ENCODE results near the gene MAPK10.

DNA sequence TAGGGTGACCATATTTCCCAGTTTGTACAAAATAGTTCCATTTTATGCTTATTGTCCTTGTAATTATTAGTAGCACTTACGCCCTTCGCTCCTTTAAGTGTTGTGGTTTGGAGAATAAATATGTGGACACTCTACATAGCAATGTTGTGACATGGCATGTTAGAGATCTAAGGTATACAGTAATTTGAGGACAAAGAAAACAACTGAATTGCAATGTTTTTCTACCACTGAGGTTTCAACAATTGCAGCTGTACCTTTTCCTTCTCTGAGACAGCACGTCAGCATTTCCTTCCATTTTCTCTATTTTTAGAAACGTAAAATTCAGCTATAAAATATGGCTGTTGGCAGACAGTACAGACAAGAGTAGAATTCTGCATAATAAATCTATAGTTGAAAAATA is 323.1 kb downstream of the MAPK10 start:
- TF ChIP-seq EZH2 (IDR thresholded peaks at IDR 0.05) (no peak), POLR2AphosphoS5 (IDR thresholded peaks at IDR 0.05; ENCODE audit: borderline replicate concordance, low read depth, low read length) (no peak), FOXP2 (optimal IDR thresholded peaks at IDR 0.05; ENCODE audit: control extremely low read depth, extremely low read length, insufficient read depth) (no peak)

Measured in SK-N-MC (cell line).